Measurements from ENCODE around the gene RASAL1.
A peak's percentile ranks its signal among the peaks of the same experiment; 100 is the strongest.

Gene RASAL1, protein sequence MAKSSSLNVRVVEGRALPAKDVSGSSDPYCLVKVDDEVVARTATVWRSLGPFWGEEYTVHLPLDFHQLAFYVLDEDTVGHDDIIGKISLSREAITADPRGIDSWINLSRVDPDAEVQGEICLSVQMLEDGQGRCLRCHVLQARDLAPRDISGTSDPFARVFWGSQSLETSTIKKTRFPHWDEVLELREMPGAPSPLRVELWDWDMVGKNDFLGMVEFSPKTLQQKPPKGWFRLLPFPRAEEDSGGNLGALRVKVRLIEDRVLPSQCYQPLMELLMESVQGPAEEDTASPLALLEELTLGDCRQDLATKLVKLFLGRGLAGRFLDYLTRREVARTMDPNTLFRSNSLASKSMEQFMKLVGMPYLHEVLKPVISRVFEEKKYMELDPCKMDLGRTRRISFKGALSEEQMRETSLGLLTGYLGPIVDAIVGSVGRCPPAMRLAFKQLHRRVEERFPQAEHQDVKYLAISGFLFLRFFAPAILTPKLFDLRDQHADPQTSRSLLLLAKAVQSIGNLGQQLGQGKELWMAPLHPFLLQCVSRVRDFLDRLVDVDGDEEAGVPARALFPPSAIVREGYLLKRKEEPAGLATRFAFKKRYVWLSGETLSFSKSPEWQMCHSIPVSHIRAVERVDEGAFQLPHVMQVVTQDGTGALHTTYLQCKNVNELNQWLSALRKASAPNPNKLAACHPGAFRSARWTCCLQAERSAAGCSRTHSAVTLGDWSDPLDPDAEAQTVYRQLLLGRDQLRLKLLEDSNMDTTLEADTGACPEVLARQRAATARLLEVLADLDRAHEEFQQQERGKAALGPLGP

DNA sequence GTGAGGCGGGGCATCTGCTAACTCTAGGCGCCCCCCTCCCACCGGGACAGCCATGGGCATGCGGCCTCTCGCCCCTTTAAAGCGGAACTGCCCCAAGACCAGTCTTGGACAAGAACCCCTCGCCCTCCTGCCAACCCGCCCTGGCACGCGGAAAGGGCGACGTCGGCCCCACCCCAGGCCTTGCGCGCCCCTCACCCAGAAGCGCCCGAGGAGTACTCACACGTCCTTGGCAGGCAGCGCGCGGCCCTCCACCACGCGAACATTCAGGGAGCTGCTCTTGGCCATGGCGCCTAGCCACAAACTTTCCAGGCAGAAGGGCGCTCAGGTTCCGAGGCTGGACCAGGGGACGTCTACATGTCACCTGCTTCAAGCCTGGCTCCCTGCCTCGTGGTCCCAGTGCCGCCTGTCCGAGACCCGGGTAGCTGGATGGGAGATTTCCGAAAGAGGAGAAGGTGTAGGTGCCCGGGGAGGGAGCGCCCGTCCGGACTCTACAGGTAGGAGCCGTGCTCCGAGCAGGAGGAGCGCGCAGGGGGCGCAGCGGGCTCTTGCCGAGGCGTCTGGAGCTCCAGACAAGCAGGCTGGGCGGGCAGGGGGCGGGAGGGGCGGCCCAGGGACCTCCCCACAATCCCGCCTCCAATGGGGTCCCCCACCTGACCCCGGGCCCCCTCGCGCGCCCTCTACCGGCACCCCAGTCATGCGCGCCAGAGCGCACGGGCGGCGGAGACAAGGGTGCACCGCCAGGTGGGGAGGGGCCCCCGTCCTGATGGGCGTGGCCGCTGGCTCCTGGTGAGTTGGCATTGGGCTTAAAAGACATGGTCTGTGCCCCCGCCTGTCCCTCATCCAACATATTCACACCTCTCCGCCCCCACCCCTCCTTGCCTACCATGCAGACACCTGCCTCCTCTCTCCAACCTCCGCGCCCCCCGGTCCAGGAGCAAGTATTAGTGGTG lies at the start of gene RASAL1:
TSS of gene RASAL1 (minus strand) at position 584 of the 950 bp plus-strand sequence. CDS start at position 285, 299 bp downstream.
- TF ChIP-seq, protein P1, sequence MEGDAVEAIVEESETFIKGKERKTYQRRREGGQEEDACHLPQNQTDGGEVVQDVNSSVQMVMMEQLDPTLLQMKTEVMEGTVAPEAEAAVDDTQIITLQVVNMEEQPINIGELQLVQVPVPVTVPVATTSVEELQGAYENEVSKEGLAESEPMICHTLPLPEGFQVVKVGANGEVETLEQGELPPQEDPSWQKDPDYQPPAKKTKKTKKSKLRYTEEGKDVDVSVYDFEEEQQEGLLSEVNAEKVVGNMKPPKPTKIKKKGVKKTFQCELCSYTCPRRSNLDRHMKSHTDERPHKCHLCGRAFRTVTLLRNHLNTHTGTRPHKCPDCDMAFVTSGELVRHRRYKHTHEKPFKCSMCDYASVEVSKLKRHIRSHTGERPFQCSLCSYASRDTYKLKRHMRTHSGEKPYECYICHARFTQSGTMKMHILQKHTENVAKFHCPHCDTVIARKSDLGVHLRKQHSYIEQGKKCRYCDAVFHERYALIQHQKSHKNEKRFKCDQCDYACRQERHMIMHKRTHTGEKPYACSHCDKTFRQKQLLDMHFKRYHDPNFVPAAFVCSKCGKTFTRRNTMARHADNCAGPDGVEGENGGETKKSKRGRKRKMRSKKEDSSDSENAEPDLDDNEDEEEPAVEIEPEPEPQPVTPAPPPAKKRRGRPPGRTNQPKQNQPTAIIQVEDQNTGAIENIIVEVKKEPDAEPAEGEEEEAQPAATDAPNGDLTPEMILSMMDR (IDR thresholded peaks at IDR 0.05; ENCODE audit: borderline replicate concordance, insufficient read depth, low read depth, low read length): peak; percentile 72
- H3K4me3 ChIP-seq (ENCODE audit: low read depth, low read length): no peak within 1 kb of the TSS

DNA sequence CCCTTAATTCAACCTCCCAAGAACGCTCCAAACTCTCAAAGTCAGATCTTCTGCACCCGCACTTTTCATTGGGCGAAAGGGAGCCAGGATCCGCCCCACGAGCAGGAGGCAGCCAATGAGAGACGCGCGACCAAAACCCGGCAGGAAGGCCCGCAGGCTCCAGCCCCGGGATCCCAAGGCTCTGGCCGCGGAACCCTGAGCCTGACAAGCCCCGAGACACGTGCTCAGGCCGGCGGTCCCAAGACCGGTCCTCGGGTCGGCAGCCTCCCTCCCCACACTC lies 49.3 kb upstream of the RASAL1 start:
- peak overlapping the region; percentile 96 for H3K4me3 ChIP-seq (ENCODE audit: low read depth, low read length)
- TF ChIP-seq, protein P1 (IDR thresholded peaks at IDR 0.05; ENCODE audit: borderline replicate concordance, insufficient read depth, low read depth, low read length): no peak

DNA sequence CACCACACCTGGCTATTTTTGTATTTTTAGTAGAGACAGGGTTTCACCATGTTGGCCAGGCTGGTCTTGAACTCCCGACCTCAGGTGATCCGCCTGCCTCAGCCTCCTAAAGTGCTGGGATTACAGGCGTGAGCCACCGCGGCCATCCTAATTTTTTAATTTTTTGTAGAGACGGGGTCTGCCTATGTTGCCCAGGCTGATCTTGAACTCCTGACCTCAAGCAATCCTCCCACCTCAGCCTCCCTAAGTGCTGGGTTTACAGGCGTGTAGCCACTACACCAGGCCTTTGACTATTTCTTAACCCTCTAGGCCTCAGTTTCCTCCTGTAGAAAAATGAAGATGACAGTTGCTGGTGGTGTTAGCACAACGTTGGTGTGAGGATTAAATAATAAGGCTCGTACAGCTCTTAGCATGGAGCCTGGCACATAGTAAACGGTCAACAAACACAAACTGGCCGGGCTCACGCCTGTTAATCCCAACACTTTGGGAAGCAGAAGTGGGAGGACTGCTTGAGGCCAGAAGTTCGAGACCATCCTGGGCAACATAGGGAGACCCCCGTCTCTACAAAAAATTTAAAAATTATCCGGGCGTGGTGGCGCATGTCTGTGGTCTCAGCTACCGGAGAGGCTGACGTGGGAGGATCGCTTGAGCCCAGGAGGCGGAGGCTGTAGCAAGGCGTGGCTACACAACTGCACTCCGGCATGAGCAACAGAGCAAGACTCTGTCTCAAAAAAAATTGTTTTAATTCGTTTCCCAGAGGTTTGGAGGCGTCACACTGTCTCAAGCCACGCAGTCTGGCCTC lies 48.7 kb upstream of the RASAL1 start:
- H3K4me3 ChIP-seq (ENCODE audit: low read depth, low read length): peak overlapping the region; percentile 96
- TF ChIP-seq, protein P1 (IDR thresholded peaks at IDR 0.05; ENCODE audit: borderline replicate concordance, insufficient read depth, low read depth, low read length): no peak

DNA sequence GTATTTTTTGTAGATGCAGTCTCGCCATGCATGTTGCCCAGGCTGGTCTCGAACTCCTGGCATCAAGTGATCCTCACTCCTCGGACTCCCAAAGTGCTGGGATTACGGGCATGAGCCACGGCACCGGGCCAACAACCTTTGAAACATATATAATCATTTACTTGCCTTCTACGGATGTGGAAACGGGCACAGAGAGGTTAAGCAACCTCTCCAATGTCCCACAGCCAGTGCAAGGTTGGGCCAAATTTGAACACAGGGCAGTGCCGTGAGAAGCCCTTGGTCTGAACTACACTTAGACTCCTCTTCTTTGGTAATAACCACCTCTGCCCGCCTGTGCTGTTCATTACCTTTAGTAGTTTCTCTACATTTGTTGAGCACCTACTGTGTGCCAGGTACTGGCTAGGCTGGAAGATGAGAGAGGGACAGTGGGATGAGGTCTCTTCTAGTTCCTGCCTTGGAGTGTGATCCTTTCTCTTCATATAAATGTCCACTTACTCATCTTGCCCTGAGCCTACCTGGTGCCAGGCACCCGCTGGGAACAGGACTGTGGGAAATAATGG lies 47.5 kb upstream of the RASAL1 start:
- H3K4me3 ChIP-seq (ENCODE audit: low read depth, low read length): no peak overlapping the region
- TF ChIP-seq, protein P1 (IDR thresholded peaks at IDR 0.05; ENCODE audit: borderline replicate concordance, insufficient read depth, low read depth, low read length): no peak

DNA sequence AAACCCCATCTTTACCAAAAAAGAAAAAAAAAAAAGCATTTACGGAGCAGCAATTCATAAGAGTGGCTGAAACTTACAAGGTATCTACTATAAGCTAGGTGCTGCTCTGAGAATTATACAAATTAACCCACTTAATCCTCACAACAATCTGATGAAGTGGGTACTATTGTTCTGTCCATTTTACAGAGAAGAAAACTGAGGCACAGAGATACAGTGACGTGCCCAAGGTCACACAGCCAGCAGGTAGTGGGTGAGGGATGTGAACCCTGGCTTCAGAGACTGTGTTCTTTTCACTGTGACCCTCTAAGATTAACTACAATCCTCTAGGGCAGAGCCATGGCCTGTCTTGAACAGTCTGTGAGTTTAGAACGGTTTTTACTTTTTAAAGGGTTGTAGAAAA lies 46.4 kb upstream of the RASAL1 start:
- no peak overlapping the region for H3K4me3 ChIP-seq (ENCODE audit: low read depth, low read length)
- TF ChIP-seq, protein P1 (IDR thresholded peaks at IDR 0.05; ENCODE audit: borderline replicate concordance, insufficient read depth, low read depth, low read length): no peak

DNA sequence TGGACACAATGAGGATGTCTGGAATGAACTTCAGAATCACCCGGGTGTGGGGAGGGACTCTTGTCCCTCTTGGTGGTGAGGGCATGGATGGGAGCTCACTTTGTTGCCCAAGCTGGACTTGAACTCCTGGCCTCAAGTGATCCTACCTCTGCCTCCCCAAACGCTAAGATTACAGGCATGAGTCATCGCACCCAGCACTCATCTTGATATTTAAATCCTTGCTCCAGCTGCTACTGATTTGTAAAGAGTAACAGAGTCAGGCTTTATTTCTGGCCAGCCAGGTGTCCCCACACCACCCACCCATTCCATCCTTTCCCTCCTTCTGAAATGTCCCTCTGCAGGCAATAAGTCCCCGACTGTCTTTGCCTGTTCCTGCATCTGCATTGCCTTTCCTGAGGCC lies 44.8 kb upstream of the RASAL1 start:
- TF ChIP-seq, protein P1 (IDR thresholded peaks at IDR 0.05; ENCODE audit: borderline replicate concordance, insufficient read depth, low read depth, low read length): no peak

More for the DNA sequence above, 44.8 kb upstream of the RASAL1 start:
- no peak overlapping the region for H3K4me3 ChIP-seq (ENCODE audit: low read depth, low read length)

All from GM12875 (cell line).